A549 (cell line): ENCODE results near the gene BDH1.

Experiments
- BHLHE40 ChIP-seq: IDR thresholded peaks from 2 replicates; pipeline ENCODE4 v1.6.1; 2012; ENCODE audit warnings: low read depth, low read length, inconsistent platforms
- CTCF ChIP-seq: fragments of >200 bp; sonication (Bioruptor Twin); formaldehyde crosslinking; IDR thresholded peaks from 3 replicates; pipeline ENCODE4 v1.5.1; 2016
- EP300 ChIP-seq, 2 experiments: fragments of >200 bp; sonication (Bioruptor Twin); formaldehyde crosslinking; IDR thresholded peaks; 2 replicates in 1 of 2; 3 replicates in 1 of 2; pipeline ENCODE4 v1.6.1; 2016 to 2017
- JUN ChIP-seq, 2 experiments: fragments of >200 bp; sonication (Bioruptor Twin); formaldehyde crosslinking; IDR thresholded peaks; 2 replicates in 1 of 2; 3 replicates in 1 of 2; pipeline ENCODE4 v1.6.1; 2016 to 2017
- KDM1A ChIP-seq: fragments of 200-600 bp; sonication (generic); IDR thresholded peaks from 2 replicates; pipeline ENCODE4 v1.6.1; 2016; ENCODE audit warnings: low read depth, mild to moderate bottlenecking
- MAZ ChIP-seq: fragments of 150-350 bp; IDR thresholded peaks from 2 replicates; pipeline ENCODE4 v1.6.1; 2014; ENCODE audit warnings: antibody characterized with exemption, low read depth, low read length, borderline replicate concordance
- POLR2A ChIP-seq: IDR thresholded peaks from 2 replicates; pipeline ENCODE4 v1.6.1; 2012; ENCODE audit warnings: mild to moderate bottlenecking, low read length
- RAD21 ChIP-seq, 2 experiments: fragments of >200 bp in 1 of 2; sonication (Bioruptor Twin) in 1 of 2; formaldehyde crosslinking in 1 of 2; IDR thresholded peaks in 1 of 2; conservative IDR thresholded peaks in 1 of 2; 2 replicates in 1 of 2; 3 replicates in 1 of 2; pipeline ENCODE4 v1.6.1; 2012 to 2018; ENCODE audit warnings: inconsistent platforms in 1 of 2
- RFX5 ChIP-seq: fragments of 450-650 bp; IDR thresholded peaks from 2 replicates; pipeline ENCODE4 v1.7.1; 2014; ENCODE audit warnings: antibody characterized with exemption, mild to moderate bottlenecking, moderate library complexity
- USF2 ChIP-seq: fragments of 450-650 bp; IDR thresholded peaks from 2 replicates; pipeline ENCODE4 v1.6.1; 2014; ENCODE audit warnings: antibody characterized with exemption
- TF ChIP-seq, protein P1 (sequence below): fragments of 250-450 bp; sonication (Bioruptor Pico); IDR thresholded peaks from 2 replicates; pipeline ENCODE4 v1.5.0; 2020; ENCODE audit warnings: low read depth, mild to moderate bottlenecking, moderate library complexity

GRCh38 chr3:197508461-197508860, 47.3 kb downstream of the BDH1 start:
- TF ChIP-seq EP300 (IDR thresholded peaks at IDR 0.05) (no peak), MAZ (no peak), CTCF (no peak), POLR2A (no peak), BHLHE40 (no peak), KDM1A (no peak), RFX5 (no peak), RAD21 (conservative IDR thresholded peaks at IDR 0.05 in 1 of 2, IDR thresholded peaks at IDR 0.05 in 1 of 2) (no peak), USF2 (no peak), JUN (IDR thresholded peaks at IDR 0.05) (no peak)
- TF ChIP-seq, protein P1, sequence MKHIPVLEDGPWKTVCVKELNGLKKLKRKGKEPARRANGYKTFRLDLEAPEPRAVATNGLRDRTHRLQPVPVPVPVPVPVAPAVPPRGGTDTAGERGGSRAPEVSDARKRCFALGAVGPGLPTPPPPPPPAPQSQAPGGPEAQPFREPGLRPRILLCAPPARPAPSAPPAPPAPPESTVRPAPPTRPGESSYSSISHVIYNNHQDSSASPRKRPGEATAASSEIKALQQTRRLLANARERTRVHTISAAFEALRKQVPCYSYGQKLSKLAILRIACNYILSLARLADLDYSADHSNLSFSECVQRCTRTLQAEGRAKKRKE (CRISPR knock-in tag) = no peak
